GM13977 (cell line): ENCODE results near the gene ARL5A.

Source experiments
- DNase-seq: peaks from one replicate; pipeline ENCODE4 v3.0.0; 2012; ENCODE audit warnings: low spot score
- CTCF ChIP-seq: IDR thresholded peaks from 2 replicates; pipeline ENCODE4 v1.5.1; 2012; ENCODE audit warnings: mild to moderate bottlenecking, control low read depth; ENCODE audit not compliant: insufficient read depth; ENCODE audit errors: extremely low read depth, missing control alignments
- in situ Hi-C: fragments of 300-500 bp; cut with MboI; formaldehyde crosslinking; loops from one replicate; pipeline ENCODE4 v1.12.0; 2022; ENCODE audit warnings: low sequenced_read_pairs, low pct_unique_long_range_greater_than_20kb, mixed read lengths, inconsistent platforms; ENCODE audit not compliant: unreplicated experiment

ARL5A gene

GRCh38 chr2:151758744-151759143, 69.5 kb downstream of the ARL5A start:
- in situ Hi-C loops: no loop called here
- DNase-seq: no peak
- no peak for TF ChIP-seq CTCF

- TF ChIP-seq CTCF: no peak
- no peak for DNase-seq
- in situ Hi-C loops: no loop called here
Observed at GRCh38 chr2:151757861-151758260, 70.4 kb downstream of the ARL5A start.

- DNase-seq: no peak
- no peak for TF ChIP-seq CTCF
- in situ Hi-C loops: no loop called here
Observed at GRCh38 chr2:151756820-151757219, 71.4 kb downstream of the ARL5A start.

- in situ Hi-C loops: no loop called here
- TF ChIP-seq CTCF: no peak
- no peak for DNase-seq
Observed at GRCh38 chr2:151754253-151754897, 73.8 kb downstream of the ARL5A start.

GRCh38 chr2:151753540-151753939, 74.7 kb downstream of the ARL5A start:
- no peak for DNase-seq
- in situ Hi-C loops: no loop called here
- TF ChIP-seq CTCF: no peak
